Panc1 (cell line): ENCODE results near the gene HNRNPH2.

Experiments used
- POLR2AphosphoS5 ChIP-seq: IDR thresholded peaks from 2 replicates; pipeline ENCODE4 v1.6.1; 2012; ENCODE audit warnings: mild to moderate bottlenecking, low read depth, low read length, moderate library complexity
- SIN3A ChIP-seq: IDR thresholded peaks from 2 replicates; pipeline ENCODE4 v1.6.1; 2012; ENCODE audit warnings: low read depth, mild to moderate bottlenecking, low read length, moderate library complexity, borderline replicate concordance; ENCODE audit not compliant: insufficient read depth
- TCF7L2 ChIP-seq: IDR thresholded peaks from 2 replicates; pipeline ENCODE4 v1.6.1; 2011; ENCODE audit warnings: mild to moderate bottlenecking, low read depth, low read length, inconsistent platforms
- TF ChIP-seq, protein P1 (sequence below): fragments of 450-650 bp; IDR thresholded peaks from 2 replicates; pipeline ENCODE4 v1.5.1; 2017; ENCODE audit warnings: mild to moderate bottlenecking
- TF ChIP-seq, protein P2 (sequence below), 2 experiments: IDR thresholded peaks; 2 replicates each; pipeline ENCODE4 v1.6.1; 2011 to 2012; ENCODE audit warnings: low read depth in 2 of 2, control low read depth in 1 of 2, low read length in 1 of 2, mild to moderate bottlenecking in 1 of 2, moderate library complexity in 1 of 2; ENCODE audit not compliant: insufficient read depth in 1 of 2

DNA sequence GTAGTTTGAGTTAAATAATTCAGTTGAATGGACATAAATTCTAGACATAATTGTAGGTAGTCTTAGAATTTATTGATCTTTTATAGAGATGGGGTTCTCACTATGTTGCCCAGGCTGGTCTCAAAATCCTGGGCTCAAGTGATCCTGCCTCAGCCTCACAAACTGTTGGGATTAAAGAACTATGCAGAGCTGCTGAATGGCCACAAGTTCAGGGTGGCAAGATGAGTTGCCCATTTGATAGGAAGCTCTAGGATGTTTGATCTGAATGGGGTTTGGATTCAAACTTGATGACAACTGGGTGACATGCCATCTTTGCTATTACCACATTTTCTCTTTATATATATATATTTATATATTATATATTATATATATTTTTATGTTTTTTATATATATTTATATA, 13.7 kb upstream of the HNRNPH2 start:
- TF ChIP-seq, protein P1, sequence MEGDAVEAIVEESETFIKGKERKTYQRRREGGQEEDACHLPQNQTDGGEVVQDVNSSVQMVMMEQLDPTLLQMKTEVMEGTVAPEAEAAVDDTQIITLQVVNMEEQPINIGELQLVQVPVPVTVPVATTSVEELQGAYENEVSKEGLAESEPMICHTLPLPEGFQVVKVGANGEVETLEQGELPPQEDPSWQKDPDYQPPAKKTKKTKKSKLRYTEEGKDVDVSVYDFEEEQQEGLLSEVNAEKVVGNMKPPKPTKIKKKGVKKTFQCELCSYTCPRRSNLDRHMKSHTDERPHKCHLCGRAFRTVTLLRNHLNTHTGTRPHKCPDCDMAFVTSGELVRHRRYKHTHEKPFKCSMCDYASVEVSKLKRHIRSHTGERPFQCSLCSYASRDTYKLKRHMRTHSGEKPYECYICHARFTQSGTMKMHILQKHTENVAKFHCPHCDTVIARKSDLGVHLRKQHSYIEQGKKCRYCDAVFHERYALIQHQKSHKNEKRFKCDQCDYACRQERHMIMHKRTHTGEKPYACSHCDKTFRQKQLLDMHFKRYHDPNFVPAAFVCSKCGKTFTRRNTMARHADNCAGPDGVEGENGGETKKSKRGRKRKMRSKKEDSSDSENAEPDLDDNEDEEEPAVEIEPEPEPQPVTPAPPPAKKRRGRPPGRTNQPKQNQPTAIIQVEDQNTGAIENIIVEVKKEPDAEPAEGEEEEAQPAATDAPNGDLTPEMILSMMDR = no peak
- TF ChIP-seq TCF7L2 (no peak), POLR2AphosphoS5 (0 out of 2 replicates have a peak, but pooled peaks have one; percentile 45), SIN3A (no peak)
- TF ChIP-seq, protein P2, sequence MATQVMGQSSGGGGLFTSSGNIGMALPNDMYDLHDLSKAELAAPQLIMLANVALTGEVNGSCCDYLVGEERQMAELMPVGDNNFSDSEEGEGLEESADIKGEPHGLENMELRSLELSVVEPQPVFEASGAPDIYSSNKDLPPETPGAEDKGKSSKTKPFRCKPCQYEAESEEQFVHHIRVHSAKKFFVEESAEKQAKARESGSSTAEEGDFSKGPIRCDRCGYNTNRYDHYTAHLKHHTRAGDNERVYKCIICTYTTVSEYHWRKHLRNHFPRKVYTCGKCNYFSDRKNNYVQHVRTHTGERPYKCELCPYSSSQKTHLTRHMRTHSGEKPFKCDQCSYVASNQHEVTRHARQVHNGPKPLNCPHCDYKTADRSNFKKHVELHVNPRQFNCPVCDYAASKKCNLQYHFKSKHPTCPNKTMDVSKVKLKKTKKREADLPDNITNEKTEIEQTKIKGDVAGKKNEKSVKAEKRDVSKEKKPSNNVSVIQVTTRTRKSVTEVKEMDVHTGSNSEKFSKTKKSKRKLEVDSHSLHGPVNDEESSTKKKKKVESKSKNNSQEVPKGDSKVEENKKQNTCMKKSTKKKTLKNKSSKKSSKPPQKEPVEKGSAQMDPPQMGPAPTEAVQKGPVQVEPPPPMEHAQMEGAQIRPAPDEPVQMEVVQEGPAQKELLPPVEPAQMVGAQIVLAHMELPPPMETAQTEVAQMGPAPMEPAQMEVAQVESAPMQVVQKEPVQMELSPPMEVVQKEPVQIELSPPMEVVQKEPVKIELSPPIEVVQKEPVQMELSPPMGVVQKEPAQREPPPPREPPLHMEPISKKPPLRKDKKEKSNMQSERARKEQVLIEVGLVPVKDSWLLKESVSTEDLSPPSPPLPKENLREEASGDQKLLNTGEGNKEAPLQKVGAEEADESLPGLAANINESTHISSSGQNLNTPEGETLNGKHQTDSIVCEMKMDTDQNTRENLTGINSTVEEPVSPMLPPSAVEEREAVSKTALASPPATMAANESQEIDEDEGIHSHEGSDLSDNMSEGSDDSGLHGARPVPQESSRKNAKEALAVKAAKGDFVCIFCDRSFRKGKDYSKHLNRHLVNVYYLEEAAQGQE (IDR thresholded peaks at IDR 0.05; ENCODE audit: insufficient read depth in 1 of 2, low read depth in 2 of 2, low read length in 1 of 2) = no peak
